ENCODE results near the gene SLITRK4.

SLITRK4 gene, protein sequence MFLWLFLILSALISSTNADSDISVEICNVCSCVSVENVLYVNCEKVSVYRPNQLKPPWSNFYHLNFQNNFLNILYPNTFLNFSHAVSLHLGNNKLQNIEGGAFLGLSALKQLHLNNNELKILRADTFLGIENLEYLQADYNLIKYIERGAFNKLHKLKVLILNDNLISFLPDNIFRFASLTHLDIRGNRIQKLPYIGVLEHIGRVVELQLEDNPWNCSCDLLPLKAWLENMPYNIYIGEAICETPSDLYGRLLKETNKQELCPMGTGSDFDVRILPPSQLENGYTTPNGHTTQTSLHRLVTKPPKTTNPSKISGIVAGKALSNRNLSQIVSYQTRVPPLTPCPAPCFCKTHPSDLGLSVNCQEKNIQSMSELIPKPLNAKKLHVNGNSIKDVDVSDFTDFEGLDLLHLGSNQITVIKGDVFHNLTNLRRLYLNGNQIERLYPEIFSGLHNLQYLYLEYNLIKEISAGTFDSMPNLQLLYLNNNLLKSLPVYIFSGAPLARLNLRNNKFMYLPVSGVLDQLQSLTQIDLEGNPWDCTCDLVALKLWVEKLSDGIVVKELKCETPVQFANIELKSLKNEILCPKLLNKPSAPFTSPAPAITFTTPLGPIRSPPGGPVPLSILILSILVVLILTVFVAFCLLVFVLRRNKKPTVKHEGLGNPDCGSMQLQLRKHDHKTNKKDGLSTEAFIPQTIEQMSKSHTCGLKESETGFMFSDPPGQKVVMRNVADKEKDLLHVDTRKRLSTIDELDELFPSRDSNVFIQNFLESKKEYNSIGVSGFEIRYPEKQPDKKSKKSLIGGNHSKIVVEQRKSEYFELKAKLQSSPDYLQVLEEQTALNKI

DNA sequence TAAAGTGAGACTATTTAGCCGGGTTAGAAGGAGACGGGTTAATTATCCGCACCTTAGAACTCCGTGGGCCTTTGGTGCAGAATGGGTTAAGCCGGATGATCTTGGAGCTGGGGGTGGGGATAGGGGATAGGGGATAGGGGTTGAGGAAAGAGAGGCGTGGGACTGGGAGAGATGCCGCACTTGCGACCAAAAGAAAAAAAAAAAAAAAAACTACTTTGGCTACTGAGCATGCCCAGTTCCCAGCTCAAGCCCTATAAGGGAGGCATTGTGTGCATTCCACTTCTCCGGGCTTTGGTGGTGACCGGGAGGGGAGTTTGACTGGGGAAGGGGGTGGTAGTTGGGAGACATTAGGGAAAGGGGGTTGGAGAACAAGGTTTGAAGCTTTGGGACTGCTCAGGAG is at the start of gene SLITRK4:
Gene SLITRK4 (minus strand): TSS at position 187 of the 400 bp plus-strand sequence. CDS start 4,993 bp downstream, outside the sequence.
- no peak for DNase-seq (ENCODE audit: low read depth in 3 of 3)

GRCh38 chrX:143683486-143683885 is 47.6 kb upstream of the SLITRK4 start:
- DNase-seq (ENCODE audit: low read depth in 3 of 3), result no peak

DNA sequence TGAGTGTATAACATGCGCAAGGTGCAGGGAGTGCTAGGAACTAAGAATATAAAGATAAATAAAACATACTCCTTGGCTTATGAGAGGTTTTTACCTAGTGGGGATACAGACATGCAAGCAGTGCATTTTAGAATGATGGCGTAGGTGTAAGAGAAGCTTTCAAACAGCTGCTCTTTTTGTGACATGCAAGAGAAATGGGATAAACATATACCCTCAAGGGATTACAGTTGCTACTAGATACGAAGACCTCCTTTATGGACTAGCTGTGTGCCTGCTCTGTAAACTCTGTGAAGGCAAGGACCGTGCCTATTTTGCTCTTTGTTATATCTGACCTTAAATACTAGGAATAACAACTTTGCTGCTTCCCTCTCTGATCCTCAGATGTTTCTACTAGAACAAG is 39.0 kb upstream of the SLITRK4 start:
- DNase-seq (ENCODE audit: low read depth in 3 of 3), result no peak

DNA sequence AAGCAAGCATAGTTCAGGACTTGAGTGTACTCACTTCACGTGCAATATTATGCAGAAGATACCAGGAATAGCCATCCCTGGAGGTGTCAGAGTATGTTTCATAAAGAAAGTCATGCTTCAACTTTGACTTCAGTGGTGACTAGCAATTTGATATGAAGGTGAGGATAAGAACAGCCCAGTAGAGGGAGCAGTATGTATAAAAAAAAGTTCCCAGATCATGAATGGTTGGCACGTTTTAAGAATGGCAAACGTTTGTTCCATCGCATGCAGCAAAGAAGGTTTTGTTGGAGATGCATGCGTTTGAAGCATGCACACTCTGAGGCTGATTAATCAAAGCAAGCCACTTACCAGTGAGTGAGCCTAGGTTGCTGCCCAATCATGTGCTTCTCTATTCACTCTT is 33.5 kb upstream of the SLITRK4 start:
- DNase-seq (ENCODE audit: low read depth in 3 of 3), result no peak

GRCh38 chrX:143664302-143664701 is 28.4 kb upstream of the SLITRK4 start:
- DNase-seq (ENCODE audit: low read depth in 3 of 3), result no peak

- DNase-seq (ENCODE audit: low read depth in 3 of 3), result no peak
Observed at GRCh38 chrX:143663755-143664154, 27.9 kb upstream of the SLITRK4 start.

DNA sequence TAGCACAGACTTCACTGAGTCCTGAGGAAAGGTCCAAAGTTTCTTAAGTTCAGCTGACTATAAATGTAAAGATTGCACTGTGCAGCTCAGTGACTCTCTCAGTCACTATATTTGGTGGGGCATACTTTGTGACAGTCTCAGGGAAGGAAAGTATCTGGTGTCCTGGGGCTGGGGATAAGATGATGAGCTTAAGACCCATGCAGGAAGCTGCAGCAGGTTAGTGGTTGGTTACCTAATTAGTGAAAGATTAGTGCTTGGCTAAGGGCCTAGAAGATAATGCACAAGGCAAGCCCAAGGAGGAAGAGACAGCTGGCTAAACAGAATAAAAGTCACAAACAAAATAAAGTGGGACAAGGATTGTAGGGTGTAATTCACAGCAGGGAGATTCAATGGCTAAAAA is 25.4 kb upstream of the SLITRK4 start:
- DNase-seq (ENCODE audit: low read depth in 3 of 3), result no peak

GRCh38 chrX:143648705-143649104 is 12.8 kb upstream of the SLITRK4 start:
- DNase-seq (ENCODE audit: low read depth in 3 of 3), result no peak

- DNase-seq (ENCODE audit: low read depth in 3 of 3), result no peak
Observed at GRCh38 chrX:143642426-143642825, 6.5 kb upstream of the SLITRK4 start.

DNA sequence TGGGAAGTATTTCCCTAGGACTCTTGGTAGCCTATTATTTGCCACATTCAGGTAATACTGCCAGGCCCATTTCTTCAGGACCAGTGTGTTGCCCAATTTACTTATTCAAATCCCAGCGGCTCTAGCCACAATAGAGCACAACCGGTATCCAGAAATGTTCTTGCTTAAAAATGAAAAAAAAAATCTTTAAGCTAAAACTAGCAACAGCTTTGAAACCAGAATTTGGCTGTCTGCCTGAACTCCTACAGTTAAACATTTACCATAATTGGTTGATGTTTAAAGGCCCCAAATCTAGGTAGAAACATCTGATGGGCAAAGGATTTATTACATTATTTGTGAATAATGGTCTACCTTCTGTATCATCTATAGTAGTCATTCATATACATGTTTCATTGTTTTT is 930 bp upstream of the SLITRK4 start:
- DNase-seq (ENCODE audit: low read depth in 3 of 3), result no peak

- no peak for DNase-seq (ENCODE audit: low read depth in 3 of 3)
Observed at GRCh38 chrX:143634663-143635455, 1.0 kb downstream of the SLITRK4 start.

DNA sequence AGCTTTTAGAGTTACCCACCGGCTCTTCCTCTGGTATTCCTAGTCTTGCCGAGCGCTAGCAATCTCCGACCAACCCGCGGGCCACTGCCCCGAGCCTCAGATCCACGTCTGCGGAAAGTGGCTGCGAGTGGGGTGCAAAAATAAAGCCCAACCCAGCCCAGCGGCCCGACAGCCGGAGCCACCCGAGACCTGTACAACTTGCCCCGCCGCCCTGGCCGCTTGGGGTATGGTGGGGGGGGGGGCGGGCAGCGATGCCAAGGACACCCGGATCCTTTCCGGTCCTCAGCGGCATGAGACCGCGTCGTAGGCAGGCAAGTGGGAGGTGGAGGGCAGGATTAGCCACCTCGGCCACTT is 1.6 kb downstream of the SLITRK4 start:
- no peak for DNase-seq (ENCODE audit: low read depth in 3 of 3)

- no peak for DNase-seq (ENCODE audit: low read depth in 3 of 3)
Observed at GRCh38 chrX:143633461-143634308, 2.2 kb downstream of the SLITRK4 start.

DNA sequence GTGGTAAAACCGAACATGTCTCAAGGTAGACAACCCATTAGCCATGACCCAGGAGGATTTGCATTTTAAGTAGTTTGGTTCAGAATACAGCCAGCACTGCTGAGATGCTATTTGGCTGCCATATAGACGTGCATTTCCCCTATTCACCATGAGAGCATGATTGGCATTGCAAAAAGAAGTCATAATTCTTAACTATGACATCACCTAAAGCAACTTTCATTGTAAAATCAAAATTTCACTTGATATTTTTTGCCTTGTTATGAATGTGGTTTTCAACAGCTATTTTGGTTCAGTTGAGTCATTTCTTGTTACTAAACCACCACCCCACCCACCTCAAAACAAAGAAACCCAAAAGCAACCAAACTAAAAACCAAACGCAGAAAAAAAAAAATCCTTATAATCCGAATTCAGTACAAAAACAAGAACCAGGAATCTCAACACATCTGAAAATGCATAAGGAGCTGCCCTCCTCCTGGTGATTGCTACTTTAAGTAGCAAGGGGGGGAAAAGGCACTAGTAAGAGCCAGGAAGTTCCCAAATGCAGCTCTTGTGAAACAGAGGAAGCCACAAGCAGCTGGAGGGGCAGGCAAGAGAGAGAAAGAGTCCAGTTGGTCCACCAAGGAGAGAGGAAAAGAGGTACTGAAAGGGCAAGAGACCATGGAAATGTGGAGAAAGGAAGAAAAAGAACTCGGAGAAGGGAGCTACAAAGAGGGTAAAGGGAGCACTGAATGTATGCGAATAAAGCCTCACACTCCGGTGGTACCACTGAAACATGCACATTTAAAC is 3.1 kb downstream of the SLITRK4 start:
- no peak for DNase-seq (ENCODE audit: low read depth in 3 of 3)

DNA sequence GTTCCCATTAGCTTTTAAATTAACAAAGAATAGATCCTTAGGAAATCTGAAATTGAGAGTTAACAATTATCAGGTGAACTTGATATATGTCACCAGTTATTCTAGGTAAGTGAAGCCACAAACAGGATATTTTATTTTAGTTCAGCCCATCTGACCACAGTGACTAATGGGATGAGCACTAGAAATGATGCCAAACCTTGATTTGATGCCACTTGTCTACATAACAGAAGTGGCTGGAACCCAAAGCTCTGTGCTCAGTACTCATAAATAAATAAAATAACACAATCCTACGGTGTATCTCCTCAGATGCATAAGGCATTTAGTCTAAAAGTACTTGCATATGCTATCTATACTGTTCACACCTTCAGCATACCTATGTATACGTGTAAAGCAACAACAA is 12.2 kb downstream of the SLITRK4 start:
- no peak for DNase-seq (ENCODE audit: low read depth in 3 of 3)

DNA sequence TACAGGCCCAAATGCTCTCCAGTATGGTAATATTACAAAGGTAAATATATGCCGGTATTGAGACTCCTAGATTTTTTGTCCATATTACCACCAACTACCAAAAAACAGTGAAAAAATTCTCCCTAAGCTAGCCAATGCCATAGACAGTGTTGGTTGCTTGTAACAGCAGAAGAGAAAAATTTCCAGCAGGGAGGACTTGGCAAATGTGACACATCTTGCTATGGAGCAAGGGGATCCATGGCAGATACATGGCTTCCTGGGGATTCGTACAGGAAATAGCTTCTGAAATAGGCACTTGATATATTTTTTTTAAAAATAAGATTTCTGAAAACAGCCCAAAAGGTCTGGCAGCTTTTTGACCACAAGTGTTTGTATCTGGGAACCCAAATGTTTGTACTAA is 14.6 kb downstream of the SLITRK4 start:
- DNase-seq (ENCODE audit: low read depth in 3 of 3), result no peak

GRCh38 chrX:143615851-143616250 is 20.1 kb downstream of the SLITRK4 start:
- DNase-seq (ENCODE audit: low read depth in 3 of 3), result no peak

GRCh38 chrX:143601809-143602208 is 34.1 kb downstream of the SLITRK4 start:
- no peak for DNase-seq (ENCODE audit: low read depth in 3 of 3)

DNA sequence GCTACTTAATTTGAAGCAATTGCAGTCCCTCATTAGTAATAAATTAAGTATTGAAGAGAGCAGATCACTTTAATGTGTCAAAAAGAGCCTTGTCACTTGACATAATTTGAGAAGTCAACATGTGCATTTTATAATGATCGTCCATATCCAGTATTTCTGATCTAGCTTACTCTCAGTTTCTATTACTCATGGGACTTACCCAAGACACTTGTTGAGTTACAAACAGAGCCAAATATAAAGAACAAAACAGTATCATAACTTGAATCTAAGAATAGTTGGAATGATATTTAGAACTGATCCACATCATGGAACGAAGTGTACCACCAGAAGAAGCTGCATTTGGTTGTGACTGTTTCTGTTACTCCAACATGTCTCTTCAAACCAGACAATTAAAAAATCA is 54.7 kb downstream of the SLITRK4 start:
- no peak for DNase-seq (ENCODE audit: low read depth in 3 of 3)

DNA sequence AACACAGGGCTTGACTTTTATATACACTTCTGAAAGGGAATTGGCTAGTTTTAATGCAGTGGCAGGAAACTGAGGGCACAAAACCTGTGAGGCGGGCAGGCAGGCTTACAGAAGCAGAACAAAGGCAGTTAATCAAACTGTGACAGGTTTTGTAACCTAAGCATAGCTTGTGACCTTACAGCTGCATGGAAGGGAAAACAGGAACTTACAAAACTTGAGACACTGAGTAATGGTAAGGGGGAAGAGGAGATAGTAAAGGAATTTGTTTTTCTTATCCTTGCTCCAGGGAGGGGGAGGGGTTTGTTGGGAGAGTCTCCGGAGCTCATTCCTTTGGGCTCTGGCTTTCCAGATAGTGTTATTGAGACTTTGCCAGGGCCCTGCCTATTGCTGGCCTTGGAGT is 55.6 kb downstream of the SLITRK4 start:
- DNase-seq (ENCODE audit: low read depth in 3 of 3), result no peak

Measured in stimulated activated CD4-positive, alpha-beta T cell treated with anti-CD3 and anti-CD28 coated beads, TNF-alpha, amount 100 ng/mL, for 4 hours (primary cell).